ENCODE measurements around the gene ANK2. TPM values are rescaled to one million over a fixed set of nuclear protein-coding genes. Genes with fewer than 3 reads are reported as not detected.

The ANK2 gene
- total and polyA plus RNA-seq, 2 experiments from 2014 or later, result 49.4 to 190 TPM

DNA sequence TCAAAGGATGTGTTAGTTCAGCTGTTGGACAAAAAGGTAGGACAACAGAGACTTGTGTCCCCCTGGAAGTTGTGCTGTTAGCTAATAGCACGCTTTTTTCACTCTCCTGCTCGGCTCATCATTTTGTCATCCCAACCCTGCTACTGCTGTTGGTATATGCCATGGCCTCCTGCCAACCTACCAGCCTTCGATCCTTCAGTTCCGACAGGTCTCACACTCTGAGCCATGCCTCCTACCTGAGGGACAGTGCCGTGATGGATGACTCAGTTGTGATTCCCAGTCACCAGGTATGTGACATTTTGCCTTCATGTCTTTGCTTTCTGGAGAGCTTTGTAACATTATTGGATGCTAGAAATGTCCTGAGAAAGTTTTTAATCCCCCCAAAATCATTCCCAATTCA lies 268.1 kb downstream of the ANK2 start:
- Histone ChIP-seq H3K36me3 (peaks cover 26% of the 10 kb centered on the region), H3K27ac (no peak overlapping the region)

DNA sequence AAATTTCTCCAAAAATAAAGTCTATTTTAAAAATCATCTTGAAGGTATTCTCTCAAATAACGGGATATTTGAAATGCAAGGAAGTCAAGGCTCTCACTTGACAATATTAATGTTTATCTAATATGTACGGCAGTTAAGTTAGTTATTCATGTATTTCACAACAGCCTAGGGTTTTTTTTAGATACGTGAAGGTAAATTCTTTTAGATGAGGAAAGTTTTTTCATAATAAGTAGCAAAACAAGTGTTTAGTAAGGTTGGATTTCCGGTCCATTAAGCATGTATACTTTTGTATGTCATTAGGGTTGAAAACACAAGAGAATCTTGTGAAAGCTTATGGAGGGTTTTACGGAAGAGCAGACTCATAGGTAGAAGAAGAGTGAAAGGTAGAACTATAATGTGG lies 273.3 kb downstream of the ANK2 start:
- H3K27me3 ChIP-seq, result no peaks in the 10 kb centered on the region
- H3K4me3 ChIP-seq, result no peak overlapping the region
- TF ChIP-seq, protein P1, sequence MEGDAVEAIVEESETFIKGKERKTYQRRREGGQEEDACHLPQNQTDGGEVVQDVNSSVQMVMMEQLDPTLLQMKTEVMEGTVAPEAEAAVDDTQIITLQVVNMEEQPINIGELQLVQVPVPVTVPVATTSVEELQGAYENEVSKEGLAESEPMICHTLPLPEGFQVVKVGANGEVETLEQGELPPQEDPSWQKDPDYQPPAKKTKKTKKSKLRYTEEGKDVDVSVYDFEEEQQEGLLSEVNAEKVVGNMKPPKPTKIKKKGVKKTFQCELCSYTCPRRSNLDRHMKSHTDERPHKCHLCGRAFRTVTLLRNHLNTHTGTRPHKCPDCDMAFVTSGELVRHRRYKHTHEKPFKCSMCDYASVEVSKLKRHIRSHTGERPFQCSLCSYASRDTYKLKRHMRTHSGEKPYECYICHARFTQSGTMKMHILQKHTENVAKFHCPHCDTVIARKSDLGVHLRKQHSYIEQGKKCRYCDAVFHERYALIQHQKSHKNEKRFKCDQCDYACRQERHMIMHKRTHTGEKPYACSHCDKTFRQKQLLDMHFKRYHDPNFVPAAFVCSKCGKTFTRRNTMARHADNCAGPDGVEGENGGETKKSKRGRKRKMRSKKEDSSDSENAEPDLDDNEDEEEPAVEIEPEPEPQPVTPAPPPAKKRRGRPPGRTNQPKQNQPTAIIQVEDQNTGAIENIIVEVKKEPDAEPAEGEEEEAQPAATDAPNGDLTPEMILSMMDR (IDR thresholded peaks at IDR 0.05; ENCODE audit: low read depth, low read length), result no peak
- no peaks in the 10 kb centered on the region for H3K9me3 ChIP-seq (ENCODE audit: low read depth)
- H3K4me1 ChIP-seq (ENCODE audit: low read depth), result no peaks in the 10 kb centered on the region
- peaks cover 24% of the 10 kb centered on the region for H3K36me3 ChIP-seq
- DNase-seq (ENCODE audit: low read depth in 1 of 2, low spot score in 1 of 2), result no peak
- H3K27ac ChIP-seq, result no peak overlapping the region

More for the DNA sequence above, 268.1 kb downstream of the ANK2 start:
- DNase-seq (ENCODE audit: low read depth in 1 of 2, low spot score in 1 of 2), result no peak
- H3K9me3 ChIP-seq (ENCODE audit: low read depth), result no peaks in the 10 kb centered on the region
- TF ChIP-seq, protein P1 (IDR thresholded peaks at IDR 0.05; ENCODE audit: low read depth, low read length), result no peak
- H3K27me3 ChIP-seq, result no peaks in the 10 kb centered on the region
- H3K4me1 ChIP-seq (ENCODE audit: low read depth), result no peaks in the 10 kb centered on the region
- no peak overlapping the region for H3K4me3 ChIP-seq

DNA sequence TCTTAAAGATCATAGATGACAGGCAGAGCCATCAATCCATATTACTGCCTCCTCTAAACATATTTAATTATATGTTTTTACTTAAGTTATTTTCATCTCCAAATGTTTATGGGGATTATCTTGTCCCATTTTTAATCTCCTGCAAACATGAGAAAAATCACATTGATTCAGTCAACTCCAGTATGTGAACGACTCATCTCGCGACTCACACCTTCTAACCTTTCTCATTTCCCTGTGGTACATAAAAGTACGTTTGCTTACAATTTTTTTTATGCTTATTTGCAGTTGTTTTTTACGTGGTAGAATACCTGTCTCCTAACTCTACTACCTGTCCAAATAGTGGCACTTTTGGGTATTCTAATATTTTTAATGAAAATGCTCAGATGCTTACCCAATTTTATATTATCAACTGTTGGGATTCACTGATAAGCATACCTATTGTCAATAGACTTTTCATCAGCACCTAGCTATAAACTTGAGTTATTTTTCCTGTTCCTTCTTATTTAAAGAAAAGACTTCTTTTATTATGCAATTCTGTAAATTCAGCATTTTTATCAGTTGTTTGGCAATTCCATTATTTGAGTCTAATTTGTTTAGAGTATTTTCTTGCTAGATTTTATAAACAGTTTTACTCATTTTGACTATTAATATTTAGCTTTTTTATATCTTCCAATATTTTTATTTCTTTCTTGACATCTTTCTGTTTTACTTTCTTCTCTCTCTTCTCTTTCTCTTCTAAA lies 276.6 kb downstream of the ANK2 start:
- Histone ChIP-seq H3K9me3 (ENCODE audit: low read depth) (no peaks in the 10 kb centered on the region), H3K4me1 (ENCODE audit: low read depth) (no peaks in the 10 kb centered on the region), H3K27ac (no peak overlapping the region), H3K36me3 (peaks cover 3% of the 10 kb centered on the region), H3K27me3 (no peaks in the 10 kb centered on the region), H3K4me3 (no peak overlapping the region)
- DNase-seq (ENCODE audit: low read depth in 1 of 2, low spot score in 1 of 2), result no peak
- TF ChIP-seq, protein P1 (IDR thresholded peaks at IDR 0.05; ENCODE audit: low read depth, low read length), result no peak

DNA sequence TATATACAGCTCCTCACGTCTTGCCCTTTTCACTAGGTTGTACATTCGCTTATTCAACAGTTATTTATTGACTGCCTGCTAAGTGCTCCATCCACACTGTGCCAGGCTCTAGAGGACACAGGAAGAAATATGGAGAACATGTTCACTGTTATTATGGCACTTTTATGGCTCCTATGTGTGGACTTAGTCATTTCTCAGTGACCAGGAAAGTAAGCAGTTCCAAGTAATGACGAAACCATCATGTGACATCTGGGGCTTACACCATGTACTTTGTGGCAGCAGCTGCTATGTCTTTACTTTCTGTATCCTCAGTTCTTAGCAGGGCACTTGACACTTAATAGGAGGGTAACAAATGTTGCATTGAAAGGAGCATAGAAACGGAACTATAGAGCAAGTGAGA lies 278.0 kb downstream of the ANK2 start:
- Histone ChIP-seq H3K36me3 (peaks cover 2% of the 10 kb centered on the region), H3K4me1 (ENCODE audit: low read depth) (no peaks in the 10 kb centered on the region), H3K9me3 (ENCODE audit: low read depth) (no peaks in the 10 kb centered on the region), H3K4me3 (no peak overlapping the region), H3K27me3 (no peaks in the 10 kb centered on the region), H3K27ac (no peak overlapping the region)
- TF ChIP-seq, protein P1 (IDR thresholded peaks at IDR 0.05; ENCODE audit: low read depth, low read length), result no peak
- DNase-seq (ENCODE audit: low read depth in 1 of 2, low spot score in 1 of 2), result peak in 1 of 2 donors; percentile 7

DNA sequence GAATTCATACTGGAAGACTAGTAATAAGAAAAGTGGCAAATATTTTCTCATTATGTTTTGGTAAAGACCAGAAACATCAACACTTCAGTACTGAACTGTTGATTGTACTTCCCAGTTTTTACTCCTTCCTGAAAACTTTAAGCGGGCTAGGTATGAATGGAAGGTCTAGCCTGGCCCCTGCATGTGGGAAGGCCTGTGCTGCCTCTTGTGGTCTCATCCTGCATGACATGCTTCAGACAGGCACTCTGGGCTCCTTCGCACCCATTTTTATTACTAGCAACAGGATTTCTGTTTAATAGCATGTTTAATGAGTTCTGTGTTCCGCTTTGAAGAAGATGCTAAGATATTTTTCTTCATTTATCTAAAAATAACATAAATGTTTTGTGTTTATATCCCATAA lies 279.1 kb downstream of the ANK2 start:
- no peak overlapping the region for H3K4me3 ChIP-seq
- no peaks in the 10 kb centered on the region for H3K27me3 ChIP-seq
- H3K9me3 ChIP-seq (ENCODE audit: low read depth), result no peaks in the 10 kb centered on the region
- peaks cover 2% of the 10 kb centered on the region for H3K36me3 ChIP-seq
- TF ChIP-seq, protein P1 (IDR thresholded peaks at IDR 0.05; ENCODE audit: low read depth, low read length), result peak; percentile 50
- H3K27ac ChIP-seq, result no peak overlapping the region
- no peaks in the 10 kb centered on the region for H3K4me1 ChIP-seq (ENCODE audit: low read depth)
- peak in 1 of 2 donors; percentile 16 for DNase-seq (ENCODE audit: low read depth in 1 of 2, low spot score in 1 of 2)
